Subcutaneous adipose tissue (tissue), 4 donors: ENCODE results near the gene VPS45. TPM values are rescaled to one million over a fixed set of nuclear protein-coding genes. Genes with fewer than 3 reads are reported as not detected.

Source experiments
- CTCF ChIP-seq: fragments of 450-650 bp; IDR thresholded peaks from one replicate; pipeline ENCODE4 v1.5.1; 2016; ENCODE audit warnings: low read depth, mild to moderate bottlenecking, control low read depth, antibody characterized with exemption, moderate library complexity
- total RNA-seq, 4 donors: library from RNA; depleted of rRNA; stranded (reverse); fragments of >200 nt; gene quantifications; one replicate each; pipeline ENCODE4 v1.1.0, GENCODE V29; 2016

Gene VPS45
- total RNA-seq, 4 donors from 2014 or later, result 28.1 to 54.6 (median 38.4) TPM

- no peak for TF ChIP-seq CTCF
These were observed 79.4 kb downstream of the VPS45 start for GRCh38 chr1:150146849-150147542.

- no peak for TF ChIP-seq CTCF
These were observed 81.3 kb downstream of the VPS45 start for GRCh38 chr1:150148837-150149270.

- no peak for TF ChIP-seq CTCF
These were observed 81.9 kb downstream of the VPS45 start, which contains the start of gene PLEKHO1 for GRCh38 chr1:150149271-150150132. TSS of gene PLEKHO1 (plus strand) at chr1:150149916. CDS start at chr1:150150258, 342 bp downstream.

GRCh38 chr1:150150133-150151021 lies 82.8 kb downstream of the VPS45 start:
- TF ChIP-seq CTCF, result no peak

GRCh38 chr1:150151291-150152181 lies 84.0 kb downstream of the VPS45 start:
- no peak for TF ChIP-seq CTCF

GRCh38 chr1:150152182-150152536 lies 84.6 kb downstream of the VPS45 start:
- no peak for TF ChIP-seq CTCF
